HFF-Myc (cell line): ENCODE data around the gene GABBR2.

Experiments
- DNase-seq: peaks from one replicate; pipeline ENCODE4 v3.0.0-alpha.2; 2011; ENCODE audit warnings: low read depth; ENCODE audit errors: extremely low read depth
- H3K4me3 ChIP-seq: replicated peaks from 2 replicates; pipeline ENCODE4 v1.5.1; 2011; ENCODE audit warnings: low read depth, mild to moderate bottlenecking, control low read depth, low read length
- TF ChIP-seq, protein P1 (sequence below): IDR thresholded peaks from 2 replicates; pipeline ENCODE4 v1.5.1; 2012; ENCODE audit warnings: mild to moderate bottlenecking, low read depth, low read length, control low read depth; ENCODE audit errors: missing control alignments

Gene GABBR2

DNA sequence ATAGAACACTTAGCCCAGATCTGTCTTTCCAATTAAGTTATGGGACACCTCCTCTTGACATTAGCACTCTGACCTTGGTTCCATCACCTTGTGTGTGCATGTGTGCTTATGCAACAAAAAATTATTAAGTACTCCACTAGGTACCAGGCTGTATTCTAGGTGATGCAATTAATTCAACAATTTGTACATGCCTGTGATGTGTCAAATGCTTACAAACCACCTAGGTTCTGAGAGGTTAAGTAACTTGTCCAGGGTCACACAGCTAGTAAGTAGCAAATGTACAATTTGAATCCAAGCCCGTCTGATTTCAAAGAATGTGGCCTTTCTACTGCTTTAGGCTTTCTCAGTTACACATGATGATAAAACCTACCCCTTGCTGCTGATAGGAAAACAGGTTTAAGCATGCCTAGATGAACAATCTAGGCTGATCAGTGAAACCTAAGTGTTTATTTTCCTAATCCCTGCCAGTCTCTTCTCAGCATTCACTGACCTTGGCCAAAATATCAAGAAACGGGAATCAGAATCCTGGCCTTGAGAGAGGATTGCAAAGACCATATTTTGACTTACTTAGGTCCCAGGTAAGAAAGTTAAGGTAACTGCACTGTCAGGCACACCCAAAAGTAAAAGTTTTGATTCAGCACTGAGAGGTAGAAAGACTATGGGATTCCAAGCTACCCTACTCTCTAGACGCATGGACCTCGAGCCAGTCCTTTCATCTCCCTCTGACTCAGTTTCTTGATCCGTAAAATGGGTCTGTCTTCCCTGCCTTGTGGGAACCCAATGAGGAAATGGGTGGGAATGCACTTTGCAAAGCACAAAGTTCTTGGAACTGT is 454.3 kb downstream of the GABBR2 start:
- peak overlapping the region; percentile 90 for H3K4me3 ChIP-seq
- no peak for DNase-seq
- TF ChIP-seq, protein P1, sequence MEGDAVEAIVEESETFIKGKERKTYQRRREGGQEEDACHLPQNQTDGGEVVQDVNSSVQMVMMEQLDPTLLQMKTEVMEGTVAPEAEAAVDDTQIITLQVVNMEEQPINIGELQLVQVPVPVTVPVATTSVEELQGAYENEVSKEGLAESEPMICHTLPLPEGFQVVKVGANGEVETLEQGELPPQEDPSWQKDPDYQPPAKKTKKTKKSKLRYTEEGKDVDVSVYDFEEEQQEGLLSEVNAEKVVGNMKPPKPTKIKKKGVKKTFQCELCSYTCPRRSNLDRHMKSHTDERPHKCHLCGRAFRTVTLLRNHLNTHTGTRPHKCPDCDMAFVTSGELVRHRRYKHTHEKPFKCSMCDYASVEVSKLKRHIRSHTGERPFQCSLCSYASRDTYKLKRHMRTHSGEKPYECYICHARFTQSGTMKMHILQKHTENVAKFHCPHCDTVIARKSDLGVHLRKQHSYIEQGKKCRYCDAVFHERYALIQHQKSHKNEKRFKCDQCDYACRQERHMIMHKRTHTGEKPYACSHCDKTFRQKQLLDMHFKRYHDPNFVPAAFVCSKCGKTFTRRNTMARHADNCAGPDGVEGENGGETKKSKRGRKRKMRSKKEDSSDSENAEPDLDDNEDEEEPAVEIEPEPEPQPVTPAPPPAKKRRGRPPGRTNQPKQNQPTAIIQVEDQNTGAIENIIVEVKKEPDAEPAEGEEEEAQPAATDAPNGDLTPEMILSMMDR = no peak

DNA sequence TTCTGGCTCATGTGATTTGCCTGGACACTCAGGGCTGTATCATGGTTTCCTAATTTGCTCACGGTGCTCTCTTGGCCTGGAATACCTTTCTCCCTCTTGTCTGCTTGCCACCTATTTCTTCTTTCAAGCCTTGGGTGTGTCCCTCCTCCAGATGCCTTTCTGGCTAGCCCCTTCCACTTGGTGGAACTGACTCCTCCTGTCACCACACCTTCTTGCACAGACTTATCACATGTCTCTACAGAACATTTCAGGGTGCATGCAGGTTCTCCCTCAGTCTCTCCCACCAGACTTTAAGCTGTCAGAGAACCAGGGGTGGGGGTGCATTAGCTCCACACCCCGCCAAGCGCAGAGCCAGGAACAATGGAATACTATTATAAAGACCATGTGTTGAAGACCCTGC is 455.2 kb downstream of the GABBR2 start:
- TF ChIP-seq, protein P1 = no peak
- DNase-seq = no peak
- peak overlapping the region; percentile 90 for H3K4me3 ChIP-seq

DNA sequence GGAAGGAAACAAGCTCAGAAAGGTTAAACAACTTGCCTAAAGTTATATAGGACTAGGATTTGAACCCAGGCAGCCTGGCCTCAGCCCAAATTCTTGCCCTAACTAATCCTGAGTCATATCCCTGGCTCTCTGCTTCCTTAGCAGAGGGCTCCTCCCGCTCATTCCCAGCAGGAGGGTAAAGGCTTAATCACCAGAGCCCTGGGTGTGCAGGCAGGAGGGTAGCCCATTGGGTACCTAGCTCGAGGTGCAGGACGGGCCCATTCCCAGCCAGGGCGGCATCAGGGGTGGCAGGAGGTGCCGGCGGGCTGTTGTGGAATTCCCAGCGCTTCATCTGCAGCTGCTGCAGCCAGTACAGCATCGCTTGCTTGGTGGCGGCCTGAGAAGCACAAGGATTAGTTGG is 457.2 kb downstream of the GABBR2 start:
- TF ChIP-seq, protein P1 = no peak
- no peak overlapping the region for H3K4me3 ChIP-seq
- peak; percentile 32 for DNase-seq

DNA sequence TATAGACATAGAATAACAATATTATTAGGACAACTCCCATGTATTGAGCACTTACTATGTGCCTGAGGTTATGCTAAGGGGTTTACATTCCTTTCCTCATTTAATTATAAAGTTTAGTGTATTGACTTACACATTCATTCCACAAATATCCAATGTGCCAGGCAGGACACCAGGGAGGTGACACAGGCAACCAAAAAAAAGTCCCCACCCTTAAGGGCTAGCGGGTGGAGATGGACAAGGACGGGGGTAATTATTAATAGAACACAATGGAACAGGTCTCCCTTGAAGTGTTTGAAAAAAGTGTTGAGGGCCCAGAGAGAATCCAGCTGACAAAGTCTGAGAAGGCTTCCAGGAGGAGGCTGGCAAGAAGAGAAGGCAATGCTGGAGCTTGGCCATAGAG is 459.0 kb downstream of the GABBR2 start:
- TF ChIP-seq, protein P1 = no peak
- no peak for DNase-seq
- no peak overlapping the region for H3K4me3 ChIP-seq

DNA sequence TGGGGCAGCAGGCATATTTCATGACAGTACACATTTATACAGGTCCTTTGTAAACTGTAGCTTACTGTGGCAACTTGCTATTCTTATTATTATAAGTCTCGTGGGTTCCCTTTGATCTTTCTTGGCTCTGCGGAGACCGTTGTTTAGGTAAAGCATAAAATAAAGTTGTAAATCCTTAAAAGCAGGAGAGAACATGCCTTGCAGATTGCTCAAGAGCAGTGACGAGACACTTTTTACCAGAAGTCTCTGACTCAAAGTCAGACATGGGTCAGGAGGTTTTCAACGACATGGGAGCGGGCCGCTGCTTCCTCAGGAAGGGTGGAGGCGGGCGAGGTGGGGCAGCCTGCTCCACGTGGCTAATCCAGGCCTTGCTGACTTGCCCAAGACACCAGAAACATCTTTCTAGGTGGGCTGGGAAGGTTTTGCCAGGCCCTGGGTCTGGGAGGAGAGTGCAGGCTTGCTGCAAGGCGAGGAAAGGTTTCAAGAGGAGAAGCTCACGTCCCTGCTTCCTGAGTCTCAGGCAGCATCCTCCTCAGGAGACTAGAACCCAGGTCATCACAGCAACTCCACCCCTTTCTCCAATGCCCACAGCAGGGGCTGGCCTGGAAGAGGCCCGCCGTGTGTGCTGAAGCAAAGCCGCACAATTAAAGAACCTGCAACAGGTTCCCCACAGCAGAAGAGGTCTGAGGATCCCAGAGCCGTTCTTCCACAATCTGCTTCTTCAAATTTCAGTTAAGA is 459.8 kb downstream of the GABBR2 start:
- H3K4me3 ChIP-seq = no peak overlapping the region
- DNase-seq = peak; percentile 46
- TF ChIP-seq, protein P1 = no peak

DNA sequence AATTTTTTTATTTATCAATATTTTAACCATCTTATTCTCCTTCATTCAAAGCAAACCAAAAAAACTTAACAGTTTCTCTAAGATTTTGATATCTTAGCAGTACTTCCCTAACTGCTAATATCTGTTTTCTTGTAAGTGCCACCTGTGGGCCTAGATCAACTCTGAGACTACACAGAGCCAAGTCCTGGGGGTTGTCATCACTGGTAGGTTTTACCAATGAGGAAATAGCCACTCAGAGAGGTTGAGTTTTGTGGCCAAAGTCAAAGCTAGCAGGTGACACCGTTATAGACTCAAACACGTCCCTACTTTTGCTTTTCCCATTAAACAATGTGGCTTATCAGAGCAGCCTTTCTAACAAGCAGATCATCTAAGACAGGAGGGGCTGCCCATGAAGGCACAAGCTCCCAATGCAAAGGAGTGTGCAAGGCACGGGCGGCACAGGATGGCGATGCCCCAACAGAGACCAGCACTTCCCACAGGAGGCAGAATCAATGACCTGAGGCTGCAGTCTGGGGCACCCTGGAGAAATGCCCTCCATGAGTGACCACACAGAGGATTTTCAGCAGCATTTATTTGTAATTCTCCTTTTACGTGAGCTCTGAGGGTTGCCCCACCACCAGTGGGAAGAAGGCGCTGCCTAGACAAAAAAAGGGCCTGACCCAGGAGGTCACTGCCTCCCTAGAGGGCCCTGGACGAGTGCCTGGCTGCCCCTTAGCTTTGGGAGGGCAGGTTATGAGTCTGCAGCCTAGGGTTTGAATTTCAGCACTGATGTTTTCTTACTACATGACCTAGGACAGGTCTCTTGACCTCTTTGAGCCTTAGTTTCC is 460.7 kb downstream of the GABBR2 start:
- DNase-seq = no peak
- TF ChIP-seq, protein P1 = no peak
- H3K4me3 ChIP-seq = no peak overlapping the region
